ENCODE results near the gene TRIM41.
"Not testable (repeated sequence)": the region's sequence is repeated elsewhere in the genome, so short reads cannot be mapped to it uniquely, and the experiment has no call there.

Gene TRIM41

GRCh38 chr5:181283841-181284755, 61.0 kb downstream of the TRIM41 start:
- not testable (repeated sequence) for DNase-seq (ENCODE audit: low read depth, low spot score)

All from smooth muscle cell of the brain vasculature (primary cell).